Measurements from ENCODE around the gene KLK4.

KLK4 gene

DNA sequence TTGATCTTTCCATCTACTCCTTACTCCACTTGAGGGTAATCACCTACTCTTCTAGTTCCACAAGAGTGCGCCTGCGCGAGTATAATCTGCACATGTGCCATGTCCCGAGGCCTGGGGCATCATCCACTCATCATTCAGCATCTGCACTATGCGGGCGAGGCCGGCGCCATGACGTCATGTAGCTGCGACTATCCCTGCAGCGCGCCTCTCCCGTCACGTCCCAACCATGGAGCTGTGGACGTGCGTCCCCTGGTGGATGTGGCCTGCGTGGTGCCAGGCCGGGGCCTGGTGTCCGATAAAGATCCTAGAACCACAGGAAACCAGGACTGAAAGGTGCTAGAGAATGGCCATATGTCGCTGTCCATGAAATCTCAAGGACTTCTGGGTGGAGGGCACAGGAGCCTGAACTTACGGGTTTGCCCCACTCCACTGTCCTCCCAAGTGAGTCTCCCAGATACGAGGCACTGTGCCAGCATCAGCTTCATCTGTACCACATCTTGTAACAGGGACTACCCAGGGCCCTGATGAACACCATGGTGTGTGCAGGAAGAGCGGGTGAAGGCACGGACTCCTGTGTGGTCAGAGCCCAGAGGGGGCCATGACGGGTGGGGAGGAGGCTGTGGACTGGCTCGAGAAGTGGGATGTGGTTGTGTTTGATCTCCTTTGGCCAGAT is 40.6 kb downstream of the KLK4 start:
- FAIRE-seq = no peak
- DNase-seq (ENCODE audit: insufficient read length, low spot score) = no peak
- TF ChIP-seq, protein P1, sequence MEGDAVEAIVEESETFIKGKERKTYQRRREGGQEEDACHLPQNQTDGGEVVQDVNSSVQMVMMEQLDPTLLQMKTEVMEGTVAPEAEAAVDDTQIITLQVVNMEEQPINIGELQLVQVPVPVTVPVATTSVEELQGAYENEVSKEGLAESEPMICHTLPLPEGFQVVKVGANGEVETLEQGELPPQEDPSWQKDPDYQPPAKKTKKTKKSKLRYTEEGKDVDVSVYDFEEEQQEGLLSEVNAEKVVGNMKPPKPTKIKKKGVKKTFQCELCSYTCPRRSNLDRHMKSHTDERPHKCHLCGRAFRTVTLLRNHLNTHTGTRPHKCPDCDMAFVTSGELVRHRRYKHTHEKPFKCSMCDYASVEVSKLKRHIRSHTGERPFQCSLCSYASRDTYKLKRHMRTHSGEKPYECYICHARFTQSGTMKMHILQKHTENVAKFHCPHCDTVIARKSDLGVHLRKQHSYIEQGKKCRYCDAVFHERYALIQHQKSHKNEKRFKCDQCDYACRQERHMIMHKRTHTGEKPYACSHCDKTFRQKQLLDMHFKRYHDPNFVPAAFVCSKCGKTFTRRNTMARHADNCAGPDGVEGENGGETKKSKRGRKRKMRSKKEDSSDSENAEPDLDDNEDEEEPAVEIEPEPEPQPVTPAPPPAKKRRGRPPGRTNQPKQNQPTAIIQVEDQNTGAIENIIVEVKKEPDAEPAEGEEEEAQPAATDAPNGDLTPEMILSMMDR (IDR thresholded peaks at IDR 0.05; ENCODE audit: insufficient read depth, missing control alignments) = no peak

DNA sequence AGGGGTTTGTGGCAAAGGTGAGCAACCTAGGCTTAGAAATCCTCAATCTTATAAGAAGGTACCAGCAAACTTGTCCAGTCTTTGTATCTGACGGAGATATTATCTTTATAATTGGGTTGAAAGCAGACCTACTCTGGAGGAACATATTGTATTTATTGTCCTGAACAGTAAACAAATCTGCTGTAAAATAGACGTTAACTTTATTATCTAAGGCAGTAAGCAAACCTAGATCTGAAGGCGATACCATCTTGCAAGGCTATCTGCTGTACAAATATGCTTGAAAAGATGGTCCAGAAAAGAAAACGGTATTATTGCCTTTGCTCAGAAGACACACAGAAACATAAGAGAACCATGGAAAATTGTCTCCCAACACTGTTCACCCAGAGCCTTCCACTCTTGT is 41.7 kb downstream of the KLK4 start:
- TF ChIP-seq, protein P1 (IDR thresholded peaks at IDR 0.05; ENCODE audit: insufficient read depth, missing control alignments) = no peak
- DNase-seq (ENCODE audit: insufficient read length, low spot score) (no peak), FAIRE-seq (no peak)

DNA sequence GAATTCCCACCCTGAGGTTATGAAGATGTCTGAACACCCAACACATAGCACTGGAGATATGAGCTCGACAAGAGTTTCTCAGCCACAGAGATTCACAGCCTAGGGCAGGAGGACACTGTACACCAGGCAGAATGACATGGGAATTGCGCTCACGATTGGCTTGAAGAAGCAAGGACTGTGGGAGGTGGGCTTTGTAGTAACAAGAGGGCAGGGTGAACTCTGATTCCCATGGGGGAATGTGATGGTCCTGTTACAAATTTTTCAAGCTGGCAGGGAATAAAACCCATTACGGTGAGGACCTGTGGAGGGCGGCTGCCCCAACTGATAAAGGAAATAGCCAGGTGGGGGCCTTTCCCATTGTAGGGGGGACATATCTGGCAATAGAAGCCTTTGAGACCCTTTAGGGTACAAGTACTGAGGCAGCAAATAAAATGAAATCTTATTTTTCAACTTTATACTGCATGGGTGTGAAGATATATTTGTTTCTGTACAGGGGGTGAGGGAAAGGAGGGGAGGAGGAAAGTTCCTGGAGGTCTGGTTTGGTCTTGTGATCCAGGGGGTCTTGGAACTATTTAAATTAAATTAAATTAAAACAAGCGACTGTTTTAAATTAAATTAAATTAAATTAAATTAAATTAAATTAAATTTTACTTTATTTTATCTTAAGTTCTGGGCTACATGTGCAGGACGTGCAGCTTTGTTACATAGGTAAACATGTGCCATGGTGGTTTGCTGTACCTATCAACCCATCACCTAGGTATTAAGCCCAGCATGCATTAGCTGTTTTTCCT is 49.5 kb downstream of the KLK4 start:
- FAIRE-seq (no peak), DNase-seq (ENCODE audit: insufficient read length, low spot score) (no peak)
- TF ChIP-seq, protein P1 (IDR thresholded peaks at IDR 0.05; ENCODE audit: insufficient read depth, missing control alignments) = no peak

DNA sequence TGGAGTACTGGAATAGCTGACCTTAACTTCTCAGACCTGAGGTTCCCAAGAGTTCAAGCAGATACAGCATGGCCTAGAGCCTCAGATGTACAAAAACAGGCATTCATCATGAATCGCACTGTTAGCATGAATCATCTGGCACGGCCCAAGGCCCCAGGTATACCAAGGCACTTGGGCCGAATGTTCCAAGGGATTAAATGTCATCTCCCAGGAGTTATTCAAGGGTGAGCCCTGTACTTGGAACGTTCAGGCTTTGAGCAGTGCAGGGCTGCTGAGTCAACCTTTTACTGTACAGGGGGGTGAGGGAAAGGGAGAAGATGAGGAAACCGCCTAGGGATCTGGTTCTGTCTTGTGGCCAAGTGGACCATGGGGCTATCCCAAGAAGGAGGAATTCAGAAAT is 50.2 kb downstream of the KLK4 start:
- FAIRE-seq = no peak
- TF ChIP-seq, protein P1 (IDR thresholded peaks at IDR 0.05; ENCODE audit: insufficient read depth, missing control alignments) = no peak
- DNase-seq (ENCODE audit: insufficient read length, low spot score) = no peak

DNA sequence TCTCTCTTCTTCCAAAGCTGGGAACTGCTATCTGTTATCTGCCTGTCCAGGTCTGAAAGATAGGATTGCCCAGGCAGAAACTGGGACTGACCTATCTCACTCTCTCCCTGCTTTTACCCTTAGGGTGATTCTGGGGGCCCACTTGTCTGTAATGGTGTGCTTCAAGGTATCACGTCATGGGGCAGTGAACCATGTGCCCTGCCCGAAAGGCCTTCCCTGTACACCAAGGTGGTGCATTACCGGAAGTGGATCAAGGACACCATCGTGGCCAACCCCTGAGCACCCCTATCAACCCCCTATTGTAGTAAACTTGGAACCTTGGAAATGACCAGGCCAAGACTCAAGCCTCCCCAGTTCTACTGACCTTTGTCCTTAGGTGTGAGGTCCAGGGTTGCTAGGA is 51.3 kb downstream of the KLK4 start:
- TF ChIP-seq, protein P1 (IDR thresholded peaks at IDR 0.05; ENCODE audit: insufficient read depth, missing control alignments) = no peak
- FAIRE-seq = no peak
- no peak for DNase-seq (ENCODE audit: insufficient read length, low spot score)

DNA sequence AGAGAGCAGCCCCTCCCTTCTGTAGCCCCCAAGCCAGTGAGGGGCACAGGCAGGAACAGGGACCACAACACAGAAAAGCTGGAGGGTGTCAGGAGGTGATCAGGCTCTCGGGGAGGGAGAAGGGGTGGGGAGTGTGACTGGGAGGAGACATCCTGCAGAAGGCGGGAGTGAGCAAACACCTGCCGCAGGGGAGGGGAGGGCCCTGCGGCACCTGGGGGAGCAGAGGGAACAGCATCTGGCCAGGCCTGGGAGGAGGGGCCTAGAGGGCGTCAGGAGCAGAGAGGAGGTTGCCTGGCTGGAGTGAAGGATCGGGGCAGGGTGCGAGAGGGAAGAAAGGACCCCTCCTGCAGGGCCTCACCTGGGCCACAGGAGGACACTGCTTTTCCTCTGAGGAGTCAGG is 52.3 kb downstream of the KLK4 start:
- no peak for DNase-seq (ENCODE audit: insufficient read length, low spot score)
- TF ChIP-seq, protein P1 (IDR thresholded peaks at IDR 0.05; ENCODE audit: insufficient read depth, missing control alignments) = no peak
- no peak for FAIRE-seq

DNA sequence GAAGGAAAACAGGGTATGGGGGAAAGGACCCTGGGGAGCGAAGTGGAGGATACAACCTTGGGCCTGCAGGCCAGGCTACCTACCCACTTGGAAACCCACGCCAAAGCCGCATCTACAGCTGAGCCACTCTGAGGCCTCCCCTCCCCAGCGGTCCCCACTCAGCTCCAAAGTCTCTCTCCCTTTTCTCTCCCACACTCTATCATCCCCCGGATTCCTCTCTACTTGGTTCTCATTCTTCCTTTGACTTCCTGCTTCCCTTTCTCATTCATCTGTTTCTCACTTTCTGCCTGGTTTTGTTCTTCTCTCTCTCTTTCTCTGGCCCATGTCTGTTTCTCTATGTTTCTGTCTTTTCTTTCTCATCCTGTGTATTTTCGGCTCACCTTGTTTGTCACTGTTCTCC is 53.8 kb downstream of the KLK4 start:
- FAIRE-seq = no peak
- TF ChIP-seq, protein P1 (IDR thresholded peaks at IDR 0.05; ENCODE audit: insufficient read depth, missing control alignments) = no peak
- no peak for DNase-seq (ENCODE audit: insufficient read length, low spot score)
